IMR-90 (cell line): ENCODE measurements around the gene SNAPIN.
"Not testable (repeated sequence)": the region's sequence is repeated elsewhere in the genome, so short reads cannot be mapped to it uniquely, and the experiment has no call there.

Experiments used
- BHLHE40 ChIP-seq: fragments of 150-350 bp; IDR thresholded peaks from 2 replicates; pipeline ENCODE4 v1.6.1; 2016; ENCODE audit warnings: mild to moderate bottlenecking, low read depth, low read length
- CEBPB ChIP-seq: IDR thresholded peaks from 2 replicates; pipeline ENCODE4 v1.6.1; 2012; ENCODE audit warnings: low read depth, low read length, improper control_type of control experiment
- CTCF ChIP-seq: conservative IDR thresholded peaks from 2 replicates; pipeline ENCODE4 v1.5.1; 2012; ENCODE audit warnings: mild to moderate bottlenecking, low read depth, low read length, improper control_type of control experiment
- FOS ChIP-seq: fragments of 150-350 bp; IDR thresholded peaks from 2 replicates; pipeline ENCODE4 v1.6.1; 2016; ENCODE audit warnings: low read depth, low read length
- MAFK ChIP-seq: IDR thresholded peaks from 2 replicates; pipeline ENCODE4 v1.6.1; 2012; ENCODE audit warnings: low read depth, low read length, improper control_type of control experiment
- MXI1 ChIP-seq: IDR thresholded peaks from 2 replicates; pipeline ENCODE4 v1.6.1; 2012; ENCODE audit warnings: low read depth, mild to moderate bottlenecking, low read length, moderate library complexity, borderline replicate concordance
- POLR2A ChIP-seq: IDR thresholded peaks from 2 replicates; pipeline ENCODE4 v1.6.1; 2012; ENCODE audit warnings: mild to moderate bottlenecking, low read depth, low read length
- RCOR1 ChIP-seq: IDR thresholded peaks from 2 replicates; pipeline ENCODE4 v1.6.1; 2012; ENCODE audit warnings: mild to moderate bottlenecking, low read length, improper control_type of control experiment; ENCODE audit not compliant: insufficient replicate concordance
- RFX5 ChIP-seq: IDR thresholded peaks from 2 replicates; pipeline ENCODE4 v1.8.0; 2012; ENCODE audit warnings: low read depth, mild to moderate bottlenecking, low read length, moderate library complexity
- USF2 ChIP-seq: fragments of 150-350 bp; IDR thresholded peaks from 2 replicates; pipeline ENCODE4 v1.6.1; 2017; ENCODE audit warnings: mild to moderate bottlenecking, antibody characterized with exemption, low read length, low read depth

- not testable (repeated sequence) for TF ChIP-seq POLR2A, CTCF, USF2, RFX5, BHLHE40, MXI1, RCOR1, MAFK, CEBPB, FOS
Observed at GRCh38 chr1:153668672-153669071, 10.2 kb downstream of the SNAPIN start.
